ENCODE measurements around the gene NTMT1.

The NTMT1 gene

DNA sequence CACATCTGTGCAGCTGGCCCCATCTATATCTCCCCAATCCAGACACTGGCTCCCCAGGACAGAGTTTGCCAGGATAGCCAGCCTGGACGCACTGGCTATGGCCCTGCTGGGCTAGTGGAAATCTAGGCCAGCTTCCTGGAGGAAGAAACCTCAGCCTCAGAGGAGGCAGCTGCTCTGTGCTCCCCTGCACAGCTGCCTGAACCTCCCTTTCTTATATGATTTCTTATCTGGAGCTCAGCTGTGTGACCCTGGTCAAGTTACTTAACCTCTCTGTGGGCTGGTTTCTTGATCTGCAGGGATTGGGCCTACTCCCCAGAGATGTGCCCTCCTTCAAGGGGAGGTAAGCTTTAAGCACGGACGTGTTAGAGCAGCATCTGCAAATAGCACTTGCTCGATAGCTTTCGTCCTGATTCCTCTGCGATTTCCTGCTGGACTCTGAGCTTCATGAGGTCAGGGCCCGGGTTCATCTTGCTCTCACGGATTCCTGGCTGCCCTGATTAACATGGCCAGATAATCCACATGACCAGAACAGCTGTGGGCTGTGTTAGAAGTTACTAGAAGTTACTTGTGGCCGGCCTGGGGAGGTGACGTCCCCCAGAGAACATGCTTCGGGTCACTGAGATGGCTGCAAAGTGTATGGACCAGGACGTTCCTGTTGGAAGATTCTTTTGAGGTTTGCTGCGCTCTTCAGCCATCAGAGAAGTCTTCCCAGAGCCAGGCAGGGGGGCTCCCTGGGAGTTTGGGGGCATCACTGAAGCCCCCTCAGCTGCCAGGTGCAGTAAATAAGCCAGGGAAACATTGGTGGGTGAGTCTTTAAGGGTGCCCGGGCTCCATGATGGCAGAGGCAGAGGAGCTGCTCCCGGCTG is 19.6 kb upstream of the NTMT1 start:
- Mint-ChIP-seq H3K9me3 (no peaks in the 10 kb centered on the region), H3K4me1 (peaks cover 38% of the 10 kb centered on the region), H3K27ac (no peak overlapping the region), H3K4me3 (no peak overlapping the region), H3K36me3 (ENCODE audit: low read depth) (no peaks in the 10 kb centered on the region), H3K27me3 (no peaks in the 10 kb centered on the region)
- DNase-seq (no peak), ATAC-seq (no peak)

DNA sequence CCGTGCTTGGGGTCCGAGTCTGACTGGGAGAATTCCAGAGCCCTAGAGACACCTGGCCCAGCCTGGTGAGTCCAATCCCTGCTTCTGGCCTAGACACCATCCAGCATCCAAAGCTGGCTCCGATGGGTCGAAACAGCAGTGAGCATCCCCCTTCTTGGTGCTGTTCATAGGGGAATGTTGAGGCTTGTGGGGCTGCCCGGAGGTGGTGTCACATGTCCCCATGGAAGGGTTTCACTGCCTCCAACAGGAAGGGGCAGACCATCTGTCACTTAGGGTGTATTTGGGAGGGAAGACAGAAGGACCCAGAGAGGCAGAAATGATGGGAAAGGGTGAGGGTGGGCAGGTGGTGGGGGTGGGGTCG is 19.0 kb upstream of the NTMT1 start:
- ATAC-seq, result no peak
- no peaks in the 10 kb centered on the region for H3K36me3 Mint-ChIP-seq (ENCODE audit: low read depth)
- no peaks in the 10 kb centered on the region for H3K9me3 Mint-ChIP-seq
- no peaks in the 10 kb centered on the region for H3K27me3 Mint-ChIP-seq
- H3K27ac Mint-ChIP-seq, result no peak overlapping the region
- DNase-seq, result no peak
- peaks cover 40% of the 10 kb centered on the region for H3K4me1 Mint-ChIP-seq
- H3K4me3 Mint-ChIP-seq, result no peak overlapping the region

DNA sequence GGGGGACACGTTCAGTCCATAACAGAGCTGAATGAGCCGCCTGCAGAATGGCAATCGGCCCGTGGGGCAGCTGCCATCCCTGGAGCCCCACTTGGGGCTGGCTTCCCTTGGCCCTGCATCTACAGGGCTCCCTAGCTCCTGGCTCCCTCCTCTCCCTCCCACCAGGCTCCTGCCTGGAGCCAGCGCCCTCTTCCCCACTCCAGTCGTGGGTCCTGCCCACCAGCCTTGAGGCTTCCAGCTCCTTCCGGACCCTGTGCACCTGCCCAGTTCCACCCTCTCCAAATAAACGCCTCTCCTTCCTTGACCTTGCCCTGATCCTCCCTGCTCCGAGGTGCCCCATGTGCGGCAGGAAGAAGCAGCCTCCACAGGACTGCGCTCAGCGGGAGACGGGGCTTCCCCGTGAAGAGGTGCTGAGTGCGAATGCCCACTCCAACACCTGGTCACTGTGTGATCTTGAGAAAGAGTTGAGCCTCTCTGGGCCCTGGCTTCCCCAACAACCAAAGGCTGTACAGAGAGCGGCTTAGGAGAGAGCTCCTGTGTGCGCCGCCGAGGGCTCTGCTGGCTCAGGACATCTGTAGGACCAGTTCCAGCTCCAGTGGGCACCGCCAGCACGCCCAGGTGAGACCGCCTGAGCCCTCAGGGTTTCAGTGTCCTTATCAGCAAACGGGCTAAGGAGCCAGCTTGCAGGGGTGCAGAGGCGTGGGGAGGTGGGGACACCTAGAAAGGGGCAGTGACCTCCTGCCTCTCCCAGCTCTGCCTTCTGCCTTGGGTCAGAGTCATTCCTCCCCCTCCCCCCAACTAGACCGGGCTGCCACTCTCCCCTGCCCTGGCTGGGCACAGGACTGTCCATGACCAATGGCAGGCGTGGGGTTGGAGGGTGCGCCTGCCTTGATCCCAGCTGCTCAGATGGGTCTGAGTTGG is 17.1 kb upstream of the NTMT1 start:
- ATAC-seq, result no peak

DNA sequence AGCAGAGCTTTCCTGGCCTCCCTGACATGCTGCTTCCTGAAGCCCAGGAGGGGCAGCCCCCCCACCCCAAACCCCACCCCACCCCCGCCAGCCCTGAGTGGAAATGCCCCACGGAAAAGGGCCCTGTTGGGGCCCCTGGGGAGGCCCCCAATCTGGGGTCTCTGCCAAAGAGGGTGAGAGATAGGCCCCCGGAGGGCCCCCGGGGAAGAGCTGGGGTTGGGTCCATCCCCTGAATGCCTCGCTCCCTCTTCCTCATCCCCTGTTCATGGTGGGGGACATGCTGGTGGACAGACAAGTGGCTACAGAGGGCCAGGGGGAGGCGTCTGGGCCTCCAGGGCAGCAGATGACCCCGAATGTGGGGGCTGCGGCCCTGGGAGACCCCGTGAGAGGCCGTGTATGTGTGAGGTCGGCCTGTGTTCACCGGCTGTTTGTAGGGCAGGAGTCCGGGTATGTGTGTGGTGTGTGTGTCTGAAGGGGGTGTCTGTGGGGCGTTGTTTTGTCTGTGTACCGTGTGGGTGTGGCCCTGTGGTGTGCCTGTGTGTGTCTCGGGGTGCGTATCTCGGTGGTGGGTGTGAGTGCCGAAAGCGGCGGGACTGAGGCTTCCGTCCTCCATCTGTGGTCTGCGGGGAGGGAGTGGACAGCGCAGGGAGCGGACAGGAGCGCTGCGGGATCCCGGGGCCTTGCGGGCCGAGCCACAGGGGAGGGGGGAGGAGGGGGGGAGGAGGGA is 16.3 kb upstream of the NTMT1 start:
- Mint-ChIP-seq H3K9me3 (no peaks in the 10 kb centered on the region), H3K4me1 (peaks cover 32% of the 10 kb centered on the region), H3K36me3 (ENCODE audit: low read depth) (no peaks in the 10 kb centered on the region), H3K4me3 (peak overlapping the region; percentile 79), H3K27ac (peak overlapping the region; percentile 78), H3K27me3 (peaks cover 3% of the 10 kb centered on the region)
- DNase-seq (peak; percentile 50), ATAC-seq (no peak)

More for the DNA sequence above, 17.1 kb upstream of the NTMT1 start:
- no peak for DNase-seq
- Mint-ChIP-seq H3K9me3 (no peaks in the 10 kb centered on the region), H3K36me3 (ENCODE audit: low read depth) (no peaks in the 10 kb centered on the region), H3K27ac (no peak overlapping the region), H3K4me3 (no peak overlapping the region), H3K27me3 (peaks cover 3% of the 10 kb centered on the region), H3K4me1 (peaks cover 33% of the 10 kb centered on the region)

DNA sequence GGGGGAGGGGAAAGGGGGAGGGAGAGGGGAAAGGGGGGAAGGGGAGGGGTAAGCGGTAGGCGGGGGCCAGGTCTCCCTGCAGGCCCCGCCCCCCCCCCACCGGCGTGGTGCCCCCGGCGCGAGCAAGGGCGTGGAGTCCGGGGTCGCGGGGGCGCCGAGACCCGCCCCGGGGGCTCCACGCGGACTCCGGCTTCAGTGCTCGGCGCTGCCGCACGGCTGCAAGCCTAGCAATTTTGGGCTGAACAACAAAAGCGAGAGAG is 15.8 kb upstream of the NTMT1 start:
- Mint-ChIP-seq H3K4me3 (no peak overlapping the region), H3K4me1 (peaks cover 28% of the 10 kb centered on the region), H3K27me3 (peaks cover 3% of the 10 kb centered on the region), H3K27ac (no peak overlapping the region), H3K9me3 (no peaks in the 10 kb centered on the region), H3K36me3 (ENCODE audit: low read depth) (no peaks in the 10 kb centered on the region)
- no peak for DNase-seq
- ATAC-seq, result peak; percentile 4

DNA sequence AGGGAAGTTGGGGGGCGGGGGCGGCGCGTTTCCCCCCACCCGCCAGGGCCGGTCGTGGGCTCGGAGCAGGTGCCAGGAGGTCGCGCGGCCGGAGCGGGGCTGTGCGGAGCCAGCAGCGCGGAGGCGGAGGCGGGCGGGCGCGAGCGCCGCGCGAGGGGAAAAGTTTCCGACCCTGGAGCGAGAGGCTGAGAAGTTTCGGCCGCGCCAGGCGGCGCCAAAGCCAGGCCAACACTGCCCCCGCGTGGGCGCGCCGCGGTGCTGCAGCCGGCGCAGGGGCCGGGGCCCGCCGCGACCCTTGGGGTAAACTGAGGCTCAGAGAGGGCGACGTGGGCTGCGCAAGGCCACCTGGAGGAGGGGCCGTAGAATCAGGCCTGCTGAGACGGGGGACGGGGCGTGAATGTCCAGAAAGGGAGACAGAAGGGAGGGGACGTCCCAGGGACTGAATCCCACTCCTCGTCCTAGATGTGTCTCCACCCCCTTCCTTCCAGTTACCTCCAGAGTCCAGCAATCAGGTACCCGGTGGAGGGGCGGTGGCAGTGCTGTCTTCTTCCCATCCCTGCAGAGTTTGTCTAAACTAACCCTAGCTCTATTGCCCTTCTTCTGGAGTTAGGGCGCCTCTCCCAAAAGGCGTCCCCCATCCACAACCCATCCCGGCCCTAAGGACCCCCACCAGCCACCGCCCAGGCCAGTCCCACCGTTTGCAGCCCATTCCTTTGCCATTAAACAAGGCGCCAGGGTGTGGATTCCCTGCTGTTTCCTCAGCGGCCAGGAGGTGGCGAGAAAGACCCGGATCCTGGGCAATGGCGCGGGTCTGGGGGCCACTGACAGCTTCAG is 15.3 kb upstream of the NTMT1 start:
- Mint-ChIP-seq H3K4me3 (peak overlapping the region; percentile 64), H3K4me1 (peaks cover 28% of the 10 kb centered on the region), H3K36me3 (ENCODE audit: low read depth) (no peaks in the 10 kb centered on the region), H3K9me3 (no peaks in the 10 kb centered on the region), H3K27me3 (peaks cover 3% of the 10 kb centered on the region), H3K27ac (no peak overlapping the region)
- ATAC-seq (peak; percentile 58), DNase-seq (peak; percentile 82)

DNA sequence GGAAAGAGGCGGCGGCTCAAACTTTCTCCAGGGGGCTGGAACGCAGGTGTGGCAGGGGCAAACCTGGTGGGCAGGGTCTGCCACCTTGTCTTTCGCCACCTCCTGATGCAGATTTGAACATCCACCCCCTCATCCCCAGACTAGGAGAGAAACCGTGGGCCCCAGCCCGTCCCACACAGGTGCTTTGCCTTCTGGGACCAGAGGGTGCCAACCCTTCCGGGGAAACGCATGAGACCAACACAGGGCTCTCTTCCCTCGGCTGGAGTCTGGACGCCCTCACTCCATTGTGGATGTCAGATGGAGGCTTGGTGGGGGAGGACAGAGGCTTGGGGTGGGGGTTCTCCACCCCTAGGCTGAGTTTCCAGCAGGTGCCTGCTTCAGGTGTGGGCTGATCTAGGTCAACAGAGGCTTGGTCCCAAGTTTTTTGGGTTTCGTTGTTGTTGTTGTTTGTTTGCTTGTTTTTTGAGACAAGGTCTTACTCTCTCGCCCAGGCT is 14.6 kb upstream of the NTMT1 start:
- H3K27me3 Mint-ChIP-seq, result peaks cover 3% of the 10 kb centered on the region
- H3K9me3 Mint-ChIP-seq, result no peaks in the 10 kb centered on the region
- H3K4me1 Mint-ChIP-seq, result peaks cover 28% of the 10 kb centered on the region
- no peaks in the 10 kb centered on the region for H3K36me3 Mint-ChIP-seq (ENCODE audit: low read depth)
- no peak overlapping the region for H3K27ac Mint-ChIP-seq
- H3K4me3 Mint-ChIP-seq, result peak overlapping the region; percentile 64
- ATAC-seq (no peak), DNase-seq (no peak)

DNA sequence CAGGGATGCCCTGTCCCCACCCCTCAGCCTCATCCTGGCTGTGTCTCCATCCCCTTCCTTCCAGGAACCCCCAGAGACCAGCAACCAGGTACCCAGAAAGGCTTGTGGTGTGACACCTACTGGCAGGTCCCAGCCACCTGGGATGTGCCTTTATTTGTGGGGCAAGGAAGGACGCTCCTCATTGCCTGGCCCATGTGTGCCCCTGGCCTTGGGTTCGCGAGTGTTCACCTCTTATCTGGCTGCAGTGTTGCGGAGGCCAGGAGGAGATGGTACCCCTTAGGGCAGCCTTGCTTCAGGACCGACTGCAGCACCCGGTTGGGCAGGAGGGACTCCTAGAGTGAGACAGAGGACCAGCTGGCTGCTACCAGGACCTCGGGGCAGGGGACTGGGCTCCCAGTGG is 13.8 kb upstream of the NTMT1 start:
- H3K4me1 Mint-ChIP-seq, result peaks cover 26% of the 10 kb centered on the region
- no peak overlapping the region for H3K4me3 Mint-ChIP-seq
- peaks cover 3% of the 10 kb centered on the region for H3K27me3 Mint-ChIP-seq
- ATAC-seq (no peak), DNase-seq (no peak)
- no peak overlapping the region for H3K27ac Mint-ChIP-seq
- H3K9me3 Mint-ChIP-seq, result no peaks in the 10 kb centered on the region
- H3K36me3 Mint-ChIP-seq (ENCODE audit: low read depth), result no peaks in the 10 kb centered on the region

DNA sequence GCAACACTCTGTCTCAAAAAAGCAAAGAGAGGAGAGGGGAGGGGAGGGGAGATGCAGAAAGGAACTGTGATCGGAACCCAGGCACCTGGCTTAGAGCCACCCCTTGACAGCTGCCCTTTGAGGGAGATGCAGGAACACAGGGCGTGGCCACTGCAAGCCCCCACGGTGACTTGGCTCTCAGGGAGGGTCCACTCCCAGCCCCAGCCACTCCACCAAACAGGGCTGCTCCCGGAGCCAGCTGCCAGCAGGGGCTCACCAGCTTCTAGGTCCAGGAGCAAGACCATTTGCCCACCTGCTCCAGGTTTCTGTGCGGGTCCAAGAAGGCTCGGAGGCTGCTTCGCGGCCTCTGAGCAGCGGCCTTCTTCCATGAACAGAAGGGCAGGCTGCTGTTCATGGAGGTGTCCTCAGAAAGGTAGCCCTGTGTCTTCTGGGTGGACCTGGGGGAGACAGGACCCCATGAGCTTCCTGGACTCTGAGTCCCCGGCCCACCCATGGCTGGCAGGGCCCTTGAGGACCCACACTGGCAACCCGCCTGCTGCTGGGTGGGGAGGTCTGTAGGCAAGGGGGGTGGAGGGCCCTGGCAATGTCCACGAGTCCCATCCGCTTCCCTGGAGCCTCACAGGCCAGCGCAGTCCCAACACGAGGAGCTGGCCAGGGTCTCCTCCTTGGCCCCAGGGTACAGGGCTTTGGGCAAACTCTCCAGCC is 13.0 kb upstream of the NTMT1 start:
- H3K36me3 Mint-ChIP-seq (ENCODE audit: low read depth), result no peaks in the 10 kb centered on the region
- peaks cover 20% of the 10 kb centered on the region for H3K4me1 Mint-ChIP-seq
- no peak for ATAC-seq
- H3K27ac Mint-ChIP-seq, result no peak overlapping the region
- H3K4me3 Mint-ChIP-seq, result no peak overlapping the region
- peaks cover 7% of the 10 kb centered on the region for H3K27me3 Mint-ChIP-seq
- no peak for DNase-seq
- no peaks in the 10 kb centered on the region for H3K9me3 Mint-ChIP-seq

DNA sequence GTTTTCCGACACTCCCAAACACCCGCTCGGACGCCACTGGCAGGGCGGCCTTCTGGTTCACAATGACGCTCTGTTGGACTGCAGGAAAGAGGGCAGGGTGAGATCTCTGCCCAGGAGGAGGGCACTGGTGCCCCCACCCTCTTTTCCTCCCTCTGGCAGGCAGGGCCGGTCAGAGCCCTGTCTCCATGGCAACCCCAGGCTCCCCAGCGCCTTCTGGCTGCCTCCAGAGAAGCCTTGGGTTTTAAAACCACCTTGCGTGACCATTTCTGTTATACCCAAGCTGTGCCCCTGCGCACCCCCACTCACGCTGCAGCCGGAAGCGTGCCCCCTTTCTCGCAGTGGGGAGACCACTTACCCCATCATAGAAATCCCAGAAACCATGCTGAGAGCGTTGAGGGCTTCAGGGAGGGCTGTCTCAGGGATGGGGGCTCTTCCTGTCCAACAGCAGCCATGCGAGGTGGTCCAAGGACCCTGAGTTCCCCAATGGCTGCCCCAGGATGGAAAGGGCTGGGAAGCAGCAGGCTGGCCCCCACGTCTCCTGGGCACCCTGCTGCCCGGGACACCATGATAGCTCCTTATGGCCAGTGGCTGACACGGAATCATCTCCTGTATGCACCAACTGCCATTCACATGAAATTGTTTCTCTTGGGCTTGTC is 12.3 kb upstream of the NTMT1 start:
- H3K27me3 Mint-ChIP-seq, result peaks cover 10% of the 10 kb centered on the region
- H3K4me1 Mint-ChIP-seq, result peaks cover 21% of the 10 kb centered on the region
- H3K27ac Mint-ChIP-seq, result peak overlapping the region; percentile 42
- peaks cover 2% of the 10 kb centered on the region for H3K36me3 Mint-ChIP-seq (ENCODE audit: low read depth)
- H3K4me3 Mint-ChIP-seq, result no peak overlapping the region
- ATAC-seq, result no peak
- peaks cover 3% of the 10 kb centered on the region for H3K9me3 Mint-ChIP-seq
- no peak for DNase-seq

DNA sequence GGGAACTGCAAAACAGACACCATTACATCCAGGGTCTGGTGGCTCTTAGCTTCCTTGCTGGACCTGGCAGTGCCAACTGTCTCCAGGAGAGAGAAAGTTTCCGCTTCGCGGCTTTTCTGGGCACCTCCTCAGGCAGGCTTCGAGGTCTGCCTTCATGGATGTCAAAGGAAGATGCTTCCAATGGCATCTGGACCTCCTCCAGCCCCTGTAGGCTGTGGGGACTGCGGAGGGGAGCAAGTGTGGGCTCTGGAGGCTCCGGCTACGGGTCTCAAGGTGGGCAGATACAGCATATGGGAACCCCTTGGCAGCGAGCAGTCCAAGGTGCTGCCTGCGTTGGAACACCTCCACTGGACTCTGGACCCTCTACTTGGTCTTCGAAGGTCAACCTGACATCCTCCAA is 11.0 kb upstream of the NTMT1 start:
- H3K9me3 Mint-ChIP-seq, result peaks cover 3% of the 10 kb centered on the region
- H3K27ac Mint-ChIP-seq, result no peak overlapping the region
- no peak for ATAC-seq
- peaks cover 14% of the 10 kb centered on the region for H3K4me1 Mint-ChIP-seq
- H3K36me3 Mint-ChIP-seq (ENCODE audit: low read depth), result peaks cover 2% of the 10 kb centered on the region
- H3K4me3 Mint-ChIP-seq, result no peak overlapping the region
- H3K27me3 Mint-ChIP-seq, result peaks cover 19% of the 10 kb centered on the region
- DNase-seq, result no peak

DNA sequence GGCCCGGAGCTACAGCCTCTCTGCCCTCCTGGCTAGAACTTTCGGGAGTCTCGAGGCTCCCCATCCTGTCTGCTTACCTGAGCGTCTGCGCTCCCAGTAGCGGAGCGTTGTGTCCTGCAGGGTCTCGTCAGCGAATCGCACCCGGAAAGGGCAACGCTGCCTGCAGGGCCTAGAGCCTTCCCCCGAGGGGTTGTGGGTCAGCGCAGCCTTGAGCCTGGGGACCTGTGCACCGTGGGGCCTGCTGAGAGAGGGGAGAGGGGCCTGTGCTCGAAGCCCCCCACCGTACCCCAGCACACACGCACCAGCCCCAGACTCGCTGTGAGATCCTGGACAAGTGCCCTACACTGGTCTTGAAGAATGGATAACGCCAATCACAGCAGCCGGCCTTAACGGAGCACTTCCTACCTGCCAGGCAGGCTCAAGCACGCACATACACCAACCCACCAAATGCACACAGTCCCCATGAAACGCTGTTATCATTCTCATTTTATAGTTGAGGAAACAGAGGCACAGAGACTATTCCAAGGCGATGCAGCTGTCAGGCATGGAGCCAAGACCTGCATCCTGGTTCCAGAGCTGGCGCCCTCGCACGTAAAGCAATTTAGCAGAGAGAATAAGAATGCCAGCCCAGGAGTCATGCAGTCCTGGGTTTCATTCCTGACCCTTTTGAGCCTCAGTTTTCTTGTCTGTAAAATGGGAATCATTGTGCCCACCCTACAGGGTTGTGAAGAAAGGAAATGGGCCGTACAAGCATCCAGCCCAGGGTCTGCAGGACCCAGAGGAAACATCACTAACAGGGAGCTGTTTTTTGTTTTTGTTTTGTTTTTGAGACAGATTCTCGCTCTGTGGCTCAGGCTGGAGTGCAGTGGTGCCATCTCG is 10.3 kb upstream of the NTMT1 start:
- Mint-ChIP-seq H3K27me3 (peaks cover 19% of the 10 kb centered on the region), H3K9me3 (peaks cover 3% of the 10 kb centered on the region), H3K27ac (no peak overlapping the region), H3K4me1 (peaks cover 13% of the 10 kb centered on the region), H3K4me3 (no peak overlapping the region), H3K36me3 (ENCODE audit: low read depth) (peaks cover 2% of the 10 kb centered on the region)
- no peak for ATAC-seq
- no peak for DNase-seq

Data from activated naive CD8-positive, alpha-beta T cell treated with anti-CD3 and anti-CD28 coated beads, Interleukin-2, amount 50 U/mL, for 24 hours (primary cell).